Mononuclear cell (primary cell): ENCODE measurements around the gene GPR137B. TPM values are rescaled to one million over a fixed set of nuclear protein-coding genes. Genes with fewer than 3 reads are reported as not detected.

Source experiments
- H3K27me3 ChIP-seq: 2 replicates; pipeline ENCODE4 v1.6.0; 2011; ENCODE audit warnings: low read length, control low read depth; ENCODE audit not compliant: insufficient read depth
- H3K4me1 ChIP-seq: 2 replicates; pipeline ENCODE4 v1.5.1; 2011; ENCODE audit warnings: mild to moderate bottlenecking, low read length, control low read depth; ENCODE audit not compliant: insufficient read depth
- H3K4me3 ChIP-seq: 2 replicates; pipeline ENCODE4 v1.5.1; 2011; ENCODE audit warnings: mild to moderate bottlenecking, low read length, moderate library complexity
- H3K9me3 ChIP-seq: 2 replicates; pipeline ENCODE4 v1.5.1; 2011; ENCODE audit warnings: low read depth, mild to moderate bottlenecking, control low read depth, low read length
- total RNA-seq: library from RNA; depleted of rRNA; stranded (reverse); fragments of >200 nt; gene quantifications from one replicate; pipeline ENCODE4 v1.2.3, GENCODE V29; 2012

The GPR137B gene
- total RNA-seq, 1 donor, result 16.1 TPM

GRCh38 chr1:236209185-236209584 is 66.8 kb downstream of the GPR137B start:
- Histone ChIP-seq H3K4me1 (no peaks in the 10 kb centered on the region), H3K27me3 (no peaks in the 10 kb centered on the region), H3K4me3 (no peak overlapping the region), H3K9me3 (no peaks in the 10 kb centered on the region)

GRCh38 chr1:236209713-236210112 is 67.4 kb downstream of the GPR137B start:
- Histone ChIP-seq H3K4me1 (no peaks in the 10 kb centered on the region), H3K27me3 (no peaks in the 10 kb centered on the region), H3K4me3 (no peak overlapping the region), H3K9me3 (no peaks in the 10 kb centered on the region)

GRCh38 chr1:236211815-236212214 is 69.5 kb downstream of the GPR137B start:
- Histone ChIP-seq H3K4me1 (no peaks in the 10 kb centered on the region), H3K4me3 (no peak overlapping the region), H3K27me3 (no peaks in the 10 kb centered on the region), H3K9me3 (no peaks in the 10 kb centered on the region)

- Histone ChIP-seq H3K4me3 (no peak overlapping the region), H3K4me1 (no peaks in the 10 kb centered on the region), H3K27me3 (no peaks in the 10 kb centered on the region), H3K9me3 (no peaks in the 10 kb centered on the region)
Measured at GRCh38 chr1:236213534-236213933, 71.2 kb downstream of the GPR137B start.

- Histone ChIP-seq H3K9me3 (no peaks in the 10 kb centered on the region), H3K4me1 (no peaks in the 10 kb centered on the region), H3K4me3 (no peak overlapping the region), H3K27me3 (no peaks in the 10 kb centered on the region)
Measured at GRCh38 chr1:236214761-236215160, 72.4 kb downstream of the GPR137B start.

GRCh38 chr1:236220473-236220872 is 78.1 kb downstream of the GPR137B start:
- no peaks in the 10 kb centered on the region for H3K9me3 ChIP-seq
- H3K4me1 ChIP-seq, result peaks cover 7% of the 10 kb centered on the region
- no peak overlapping the region for H3K4me3 ChIP-seq
- no peaks in the 10 kb centered on the region for H3K27me3 ChIP-seq

GRCh38 chr1:236222632-236223031 is 80.3 kb downstream of the GPR137B start:
- Histone ChIP-seq H3K9me3 (no peaks in the 10 kb centered on the region), H3K4me1 (peaks cover 7% of the 10 kb centered on the region), H3K27me3 (no peaks in the 10 kb centered on the region), H3K4me3 (no peak overlapping the region)

- H3K4me1 ChIP-seq, result peaks cover 6% of the 10 kb centered on the region
- no peak overlapping the region for H3K4me3 ChIP-seq
- no peaks in the 10 kb centered on the region for H3K9me3 ChIP-seq
- H3K27me3 ChIP-seq, result no peaks in the 10 kb centered on the region
Measured at GRCh38 chr1:236228411-236228810, 86.1 kb downstream of the GPR137B start.

- H3K27me3 ChIP-seq, result no peaks in the 10 kb centered on the region
- H3K4me1 ChIP-seq, result no peaks in the 10 kb centered on the region
- H3K9me3 ChIP-seq, result no peaks in the 10 kb centered on the region
- no peak overlapping the region for H3K4me3 ChIP-seq
Measured at GRCh38 chr1:236235116-236235515, 92.8 kb downstream of the GPR137B start.

- no peak overlapping the region for H3K4me3 ChIP-seq
- no peaks in the 10 kb centered on the region for H3K9me3 ChIP-seq
- no peaks in the 10 kb centered on the region for H3K4me1 ChIP-seq
- no peaks in the 10 kb centered on the region for H3K27me3 ChIP-seq
Measured at GRCh38 chr1:236239092-236239585, 96.8 kb downstream of the GPR137B start.

GRCh38 chr1:236240675-236241074 is 98.3 kb downstream of the GPR137B start:
- H3K9me3 ChIP-seq, result no peaks in the 10 kb centered on the region
- H3K4me1 ChIP-seq, result no peaks in the 10 kb centered on the region
- H3K4me3 ChIP-seq, result no peak overlapping the region
- no peaks in the 10 kb centered on the region for H3K27me3 ChIP-seq

GRCh38 chr1:236242568-236242967 is 100.2 kb downstream of the GPR137B start:
- no peaks in the 10 kb centered on the region for H3K27me3 ChIP-seq
- no peaks in the 10 kb centered on the region for H3K4me1 ChIP-seq
- no peaks in the 10 kb centered on the region for H3K9me3 ChIP-seq
- no peak overlapping the region for H3K4me3 ChIP-seq

GRCh38 chr1:236247286-236247685 is 104.9 kb downstream of the GPR137B start:
- H3K4me3 ChIP-seq, result no peak overlapping the region
- no peaks in the 10 kb centered on the region for H3K4me1 ChIP-seq

GRCh38 chr1:236251587-236251986 is 109.2 kb downstream of the GPR137B start:
- no peaks in the 10 kb centered on the region for H3K4me1 ChIP-seq
- no peak overlapping the region for H3K4me3 ChIP-seq
- no peaks in the 10 kb centered on the region for H3K27me3 ChIP-seq
- no peaks in the 10 kb centered on the region for H3K9me3 ChIP-seq

More at GRCh38 chr1:236247286-236247685, 104.9 kb downstream of the GPR137B start:
- no peaks in the 10 kb centered on the region for H3K9me3 ChIP-seq
- no peaks in the 10 kb centered on the region for H3K27me3 ChIP-seq

GRCh38 chr1:236253119-236253518 is 110.8 kb downstream of the GPR137B start:
- peaks cover 12% of the 10 kb centered on the region for H3K9me3 ChIP-seq
- no peak overlapping the region for H3K4me3 ChIP-seq
- H3K4me1 ChIP-seq, result no peaks in the 10 kb centered on the region
- no peaks in the 10 kb centered on the region for H3K27me3 ChIP-seq

GRCh38 chr1:236253918-236254637 is 111.7 kb downstream of the GPR137B start:
- Histone ChIP-seq H3K4me1 (no peaks in the 10 kb centered on the region), H3K9me3 (peaks cover 18% of the 10 kb centered on the region), H3K4me3 (no peak overlapping the region), H3K27me3 (no peaks in the 10 kb centered on the region)
